HG02852 (cell line): ENCODE data around the gene NR3C2.
A peak's percentile ranks its signal among the peaks of the same experiment; 100 is the strongest.

Experiments used
- ATAC-seq: cut with Tn5 transposase; IDR thresholded peaks from one replicate; pipeline ENCODE4 v1.9.1; 2021; ENCODE audit warnings: mild to moderate bottlenecking, moderate library complexity; ENCODE audit not compliant: unreplicated experiment

The NR3C2 gene

GRCh38 chr4:148441986-148442831 lies at the start of gene NR3C2:
NR3C2 (minus strand) TSS chr4:148442414.
- peak; percentile 97 for ATAC-seq

- no peak for ATAC-seq
These were observed 45.0 kb upstream of the NR3C2 start for GRCh38 chr4:148487181-148487580.

GRCh38 chr4:148481636-148482035 lies 39.4 kb upstream of the NR3C2 start:
- ATAC-seq = no peak

- ATAC-seq = no peak
These were observed 35.1 kb upstream of the NR3C2 start for GRCh38 chr4:148477276-148477675.

- no peak for ATAC-seq
These were observed 27.7 kb upstream of the NR3C2 start for GRCh38 chr4:148469938-148470337.

- no peak for ATAC-seq
These were observed 12.6 kb upstream of the NR3C2 start for GRCh38 chr4:148454835-148455234.

- ATAC-seq = no peak
These were observed 11.6 kb upstream of the NR3C2 start for GRCh38 chr4:148453833-148454232.

- ATAC-seq = no peak
These were observed 10.8 kb upstream of the NR3C2 start for GRCh38 chr4:148452970-148453369.

GRCh38 chr4:148449921-148450320 lies 7.7 kb upstream of the NR3C2 start:
- no peak for ATAC-seq

GRCh38 chr4:148448141-148448540 lies 5.9 kb upstream of the NR3C2 start:
- ATAC-seq = no peak

- no peak for ATAC-seq
These were observed 5.5 kb upstream of the NR3C2 start for GRCh38 chr4:148447681-148448080.

GRCh38 chr4:148445860-148446330 lies 3.7 kb upstream of the NR3C2 start:
- ATAC-seq = no peak

GRCh38 chr4:148445071-148445859 lies 3.1 kb upstream of the NR3C2 start:
- no peak for ATAC-seq

- no peak for ATAC-seq
These were observed 2.3 kb upstream of the NR3C2 start for GRCh38 chr4:148444296-148445070.

GRCh38 chr4:148443512-148444295 lies 1.5 kb upstream of the NR3C2 start:
- ATAC-seq = no peak

- peak; percentile 13 for ATAC-seq
These were observed 758 bp upstream of the NR3C2 start for GRCh38 chr4:148442832-148443511.

- no peak for ATAC-seq
These were observed 609 bp downstream of the NR3C2 start for GRCh38 chr4:148441624-148441985.

GRCh38 chr4:148438047-148438446 lies 4.2 kb downstream of the NR3C2 start:
- ATAC-seq = no peak

GRCh38 chr4:148437439-148437838 lies 4.8 kb downstream of the NR3C2 start:
- ATAC-seq = no peak

GRCh38 chr4:148436512-148436911 lies 5.7 kb downstream of the NR3C2 start:
- ATAC-seq = no peak
